Measurements from ENCODE around the gene MZF1.

Gene MZF1

GRCh38 chr19:58571575-58571947 lies 1.6 kb downstream of the MZF1 start:
- DNase-seq: no peak

GRCh38 chr19:58570770-58571574 lies 2.2 kb downstream of the MZF1 start:
- DNase-seq: no peak

DNA sequence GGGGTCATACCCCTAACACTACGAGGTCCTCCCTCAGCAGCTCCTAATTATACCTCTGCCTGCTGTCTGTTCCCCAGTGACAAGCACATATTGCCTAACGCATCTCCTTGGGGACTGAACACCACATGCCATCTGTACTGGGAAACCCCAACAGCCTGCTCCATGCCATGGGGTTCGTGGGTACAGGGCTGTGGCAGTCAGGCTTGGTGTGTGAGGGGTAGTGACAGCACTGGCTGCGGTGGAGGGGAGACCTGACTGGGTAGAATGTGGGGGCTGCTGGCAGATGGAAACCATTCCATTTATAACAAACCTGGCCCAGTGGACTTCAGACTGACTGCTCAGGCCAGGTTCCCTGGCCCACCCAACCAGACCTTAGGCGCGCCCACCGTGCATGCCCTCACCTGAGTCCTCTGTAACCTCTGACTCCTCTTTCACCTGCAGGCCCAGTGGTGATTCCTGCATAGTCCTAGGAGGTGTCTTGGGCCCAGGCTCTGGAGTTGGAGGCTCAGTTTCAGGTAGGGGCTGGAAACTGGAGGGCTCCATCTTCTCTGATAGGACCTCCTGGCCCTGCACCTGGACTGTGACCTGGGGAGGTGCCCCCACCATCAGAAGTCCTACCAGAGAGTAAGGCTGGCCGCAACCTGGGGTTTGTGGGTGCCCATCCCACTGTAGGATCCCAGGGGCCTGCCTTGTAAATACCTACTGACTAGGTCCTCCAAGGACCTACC lies 3.0 kb downstream of the MZF1 start:
- no peak for DNase-seq

- DNase-seq: no peak
Observed at GRCh38 chr19:58569191-58569942, 3.8 kb downstream of the MZF1 start.

GRCh38 chr19:58568453-58569130 lies 4.5 kb downstream of the MZF1 start:
- DNase-seq: no peak

DNA sequence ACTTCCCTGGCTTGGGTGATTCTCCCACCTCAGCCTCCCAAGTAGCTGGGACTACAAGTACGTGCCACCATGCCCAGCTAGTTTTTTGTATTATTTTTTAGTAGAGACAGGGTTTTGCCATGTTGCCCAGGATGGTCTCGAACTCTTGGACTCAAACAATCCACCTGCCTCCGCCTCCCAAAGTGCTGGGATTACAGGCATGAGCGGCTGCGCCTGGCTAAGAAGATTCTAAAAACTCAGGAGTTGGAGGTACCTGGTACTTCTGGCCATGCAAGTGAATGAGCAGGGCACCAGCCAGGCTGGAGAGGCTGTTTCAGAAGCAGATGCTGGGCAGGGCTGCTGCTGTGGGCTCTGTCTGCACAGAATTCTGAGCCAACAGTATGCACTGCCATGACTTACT lies 6.1 kb downstream of the MZF1 start:
- no peak for DNase-seq

GRCh38 chr19:58563823-58564222 lies 9.3 kb downstream of the MZF1 start:
- no peak for DNase-seq

- DNase-seq: no peak
Observed at GRCh38 chr19:58563034-58563573, 10.0 kb downstream of the MZF1 start.

- DNase-seq: peak; percentile 81
Observed at GRCh38 chr19:58562122-58563033, 10.8 kb downstream of the MZF1 start.

DNA sequence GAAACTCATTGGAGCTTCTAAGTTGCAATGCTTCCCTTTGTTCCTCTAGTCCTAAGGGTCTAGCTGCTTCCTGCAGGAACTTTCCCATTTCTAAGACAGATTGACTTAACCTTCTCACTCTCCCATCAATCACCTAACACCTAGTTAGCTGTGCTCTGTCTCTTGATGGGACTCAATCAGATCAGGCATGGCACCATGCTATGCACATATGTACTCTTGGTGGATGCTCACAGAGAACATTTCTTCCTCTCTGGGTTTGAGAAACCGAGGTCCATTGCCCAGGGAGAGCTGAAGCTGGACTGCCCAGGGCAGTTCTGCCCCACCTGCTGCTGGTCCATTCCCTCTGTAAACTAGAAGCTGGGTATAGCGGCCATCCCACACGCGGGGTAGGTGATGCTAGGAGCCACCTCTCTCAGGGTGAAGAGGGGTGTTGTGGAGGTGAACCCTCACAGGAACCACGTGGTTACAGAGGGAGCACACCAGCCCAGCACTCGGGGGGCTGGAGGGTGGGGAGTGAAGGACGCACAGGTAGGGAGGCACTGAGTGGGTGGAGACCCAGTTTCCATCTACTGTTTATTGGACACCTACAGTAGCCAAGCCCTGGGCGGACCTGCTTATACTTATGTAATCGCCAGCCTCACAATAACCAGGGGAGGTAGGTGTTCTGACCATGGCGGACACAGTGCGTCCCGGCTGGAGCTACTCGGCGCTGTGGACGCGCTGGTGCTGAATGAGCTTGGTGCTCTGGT lies 11.6 kb downstream of the MZF1 start:
- no peak for DNase-seq

- DNase-seq: no peak
Observed at GRCh38 chr19:58560921-58561320, 12.2 kb downstream of the MZF1 start.

DNA sequence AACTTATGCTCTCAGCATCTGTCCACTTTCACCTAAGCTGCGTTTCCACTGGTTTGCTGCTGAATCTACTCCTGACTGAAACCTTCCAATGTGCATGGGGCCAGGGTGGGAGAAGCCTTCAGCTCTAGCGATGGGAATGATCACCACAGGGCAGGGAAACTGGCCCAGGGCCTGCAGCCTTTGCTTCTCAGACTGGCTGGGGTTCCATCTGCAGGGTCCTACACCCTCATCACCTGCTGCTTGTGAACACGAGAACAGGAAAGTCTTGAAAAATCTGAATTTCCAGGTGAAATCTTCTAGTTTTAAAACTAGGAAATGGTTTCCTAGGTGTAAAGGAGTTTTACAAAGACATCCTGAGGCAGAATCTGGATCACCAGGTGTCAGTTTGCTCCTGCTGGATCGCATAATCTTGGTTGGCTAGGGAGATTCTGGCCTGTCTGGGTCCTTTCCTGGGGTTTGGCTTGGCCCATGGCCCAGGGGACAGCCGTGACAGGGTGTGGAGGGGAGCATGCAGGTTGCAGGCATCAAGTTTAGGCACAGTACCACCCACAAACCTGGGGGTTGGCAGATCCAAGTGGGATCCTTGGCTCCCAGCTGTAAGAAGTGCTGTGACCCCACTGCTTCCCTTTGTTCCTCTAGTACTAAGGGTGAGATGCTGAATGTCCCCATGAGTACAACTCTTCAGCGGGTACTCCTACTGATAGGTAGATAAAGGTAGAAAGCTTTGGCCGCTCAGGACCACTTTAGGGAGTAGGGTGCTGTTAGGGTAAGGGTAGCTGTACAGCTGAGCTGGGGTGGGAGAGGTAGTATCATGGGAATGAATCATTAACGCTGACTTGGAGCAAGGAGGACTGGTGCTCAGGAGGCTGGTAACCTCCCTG lies 12.9 kb downstream of the MZF1 start:
- DNase-seq: no peak

DNA sequence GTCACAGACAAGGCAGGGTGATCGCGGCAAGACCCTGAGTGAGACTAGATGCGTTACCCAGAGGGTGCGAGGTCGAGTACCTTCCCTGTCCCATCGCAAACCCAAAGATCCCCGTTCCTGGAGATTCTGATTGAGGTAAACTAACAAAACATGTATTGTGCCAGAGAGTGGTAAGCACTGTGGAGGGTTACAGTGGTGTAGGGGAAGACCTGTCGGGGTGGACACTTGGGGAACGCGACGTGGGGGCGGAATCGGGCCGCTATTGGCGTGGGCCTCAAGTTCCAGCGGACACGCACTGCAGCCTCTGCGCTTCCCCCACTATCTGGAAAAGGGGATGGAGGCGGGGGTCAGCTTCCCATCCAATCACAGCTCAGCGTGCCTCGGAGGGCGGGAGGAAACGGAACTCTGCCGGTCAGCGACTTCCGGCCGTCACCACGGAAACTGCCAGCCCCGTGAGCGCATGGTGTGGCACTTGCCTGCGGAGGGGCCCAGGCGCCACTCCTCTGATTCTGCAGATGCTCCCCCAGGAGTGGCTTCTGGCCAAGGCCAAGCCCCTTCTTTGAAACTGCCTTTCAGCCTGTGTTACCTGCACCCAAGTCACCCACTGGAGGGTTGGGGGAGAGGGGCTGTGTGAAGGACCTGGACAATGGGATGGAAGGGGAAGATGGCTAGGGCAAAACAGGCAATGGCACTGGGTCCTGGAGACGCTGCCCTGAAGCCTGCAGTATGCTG lies 13.7 kb downstream of the MZF1 start:
- peak; percentile 93 for DNase-seq

- DNase-seq: peak; percentile 99
Observed at GRCh38 chr19:58558623-58559274, 14.4 kb downstream of the MZF1 start.

DNA sequence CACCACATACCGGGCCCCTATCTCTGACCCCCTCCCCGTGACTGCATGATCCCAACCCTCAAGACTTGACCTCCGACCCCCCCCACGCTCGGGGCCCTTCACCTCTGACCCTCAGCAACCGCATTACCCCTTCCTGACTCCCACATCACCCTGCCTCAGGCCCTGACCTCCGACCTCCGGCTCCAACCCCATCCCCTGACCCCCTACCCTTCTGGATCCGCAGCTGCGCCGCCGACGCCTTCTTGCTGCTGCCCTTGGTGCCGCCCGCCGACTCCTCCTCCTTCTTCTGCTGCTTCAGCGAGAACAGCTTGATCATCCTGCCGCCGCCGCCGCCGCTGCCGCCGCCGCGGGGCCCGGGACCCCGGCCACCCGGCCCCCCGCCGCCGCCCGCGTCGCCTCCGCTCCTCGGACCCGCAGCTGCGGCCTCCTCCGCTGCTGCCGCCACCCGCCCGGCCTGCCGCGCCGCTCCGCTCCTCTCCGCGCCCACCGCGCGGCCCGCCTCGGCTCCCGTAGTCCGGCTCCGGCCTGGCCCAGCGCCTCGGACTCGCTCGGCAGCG lies 15.0 kb downstream of the MZF1 start, which contains the start of gene UBE2M:
UBE2M (minus strand) TSS at position 546 of the 557 bp plus-strand sequence; CDS start at position 316, 230 bp downstream.
- DNase-seq: no peak

- no peak for DNase-seq
Observed at GRCh38 chr19:58557221-58558065, 15.7 kb downstream of the MZF1 start.
